ENCODE measurements around the gene N4BP3. TPM values are rescaled to one million over a fixed set of nuclear protein-coding genes. Genes with fewer than 3 reads are reported as not detected.
"Not testable (repeated sequence)": the region's sequence is repeated elsewhere in the genome, so short reads cannot be mapped to it uniquely, and the experiment has no call there.

Gene N4BP3
- 2.6 TPM for total RNA-seq

DNA sequence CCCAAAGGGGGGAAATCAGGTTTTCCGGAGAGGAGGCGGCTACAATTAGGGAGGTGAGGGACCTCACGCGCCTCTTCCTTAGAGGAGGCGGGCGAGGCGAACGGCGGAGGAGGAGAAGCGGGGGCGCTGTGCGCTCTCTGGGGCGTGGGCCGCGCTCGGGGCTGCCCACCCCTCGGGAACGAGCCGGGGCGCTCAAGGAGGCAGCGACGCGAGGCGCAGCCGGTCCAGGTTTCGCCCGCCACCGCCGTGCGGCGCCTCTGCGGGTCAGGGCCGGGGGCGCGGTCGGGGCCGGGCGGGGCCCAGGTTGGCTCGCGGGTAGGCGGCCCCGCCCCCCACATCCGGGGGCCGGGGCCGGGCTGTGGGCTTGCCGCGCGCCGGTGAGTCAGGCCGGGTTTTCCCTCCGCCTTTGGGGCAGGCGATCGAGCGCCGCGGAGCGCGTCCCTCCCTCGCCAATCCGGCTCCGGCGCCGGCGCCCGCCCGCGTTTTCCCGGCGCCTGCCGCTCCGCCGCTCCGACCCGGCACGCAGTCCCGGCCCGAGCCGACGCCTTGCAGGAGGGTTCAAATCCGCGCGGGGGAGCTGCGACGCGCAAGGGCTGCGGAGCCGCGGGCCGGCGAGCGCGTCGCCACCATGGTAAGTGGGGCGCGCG, at the start of gene N4BP3:
Gene N4BP3 (plus strand): TSS at position 392 of the 647 bp plus-strand sequence. CDS start 6,052 bp downstream, outside the sequence.
- ATAC-seq (no peak), DNase-seq (ENCODE audit: low spot score) (no peak)
- intact Hi-C loops (cut with DNase I), result no loop called here

GRCh38 chr5:178067755-178068154, 45.6 kb upstream of the N4BP3 start:
- ATAC-seq (no peak), DNase-seq (ENCODE audit: low spot score) (no peak)
- intact Hi-C loops (cut with DNase I), result no loop called here

DNA sequence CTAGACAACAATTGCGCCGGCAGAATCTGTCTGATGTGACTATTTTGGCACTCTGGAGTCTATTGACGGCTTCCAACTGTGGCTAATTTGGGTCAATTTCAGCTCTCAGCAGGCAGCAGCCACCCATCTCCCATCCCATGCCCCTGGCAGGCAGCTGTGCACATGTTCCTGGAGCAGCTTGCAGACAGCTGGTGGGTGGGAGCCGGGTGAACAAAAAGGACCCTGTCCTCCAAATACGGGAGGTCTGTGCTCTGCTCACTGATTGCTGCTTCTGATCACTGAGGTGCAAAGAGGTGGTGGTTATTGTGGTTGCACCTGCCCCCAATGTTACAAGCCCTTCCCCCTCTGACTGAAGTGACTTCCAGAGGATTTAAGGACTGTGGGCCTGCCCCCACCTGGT, 45.0 kb upstream of the N4BP3 start:
- DNase-seq (ENCODE audit: low spot score) (no peak), ATAC-seq (no peak)
- intact Hi-C loops (cut with DNase I), result no loop called here

DNA sequence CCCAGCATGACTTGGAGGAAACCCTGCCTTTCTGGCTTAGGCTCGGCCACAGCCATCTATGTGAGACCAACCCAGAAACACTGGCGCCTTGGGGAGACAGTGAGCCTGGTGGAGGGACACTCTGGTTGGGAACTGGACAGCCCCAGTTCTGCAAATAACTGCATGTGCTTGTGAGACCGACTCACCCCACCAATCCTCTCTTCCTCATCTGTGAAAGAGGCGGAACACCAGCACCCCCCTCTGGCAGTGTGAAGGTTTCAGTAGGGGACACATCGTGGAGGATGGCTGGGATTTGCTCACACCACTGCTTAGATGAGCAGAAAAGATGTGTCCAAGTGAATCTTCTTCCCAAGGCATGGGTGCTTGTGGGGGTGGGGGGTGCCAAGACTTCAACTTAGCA, 43.4 kb upstream of the N4BP3 start:
- ATAC-seq, result no peak
- intact Hi-C loops (cut with DNase I), result no loop called here
- DNase-seq (ENCODE audit: low spot score), result no peak

GRCh38 chr5:178071108-178071507, 42.2 kb upstream of the N4BP3 start:
- intact Hi-C loops (cut with DNase I), result no loop called here
- ATAC-seq, result no peak
- DNase-seq (ENCODE audit: low spot score), result no peak

GRCh38 chr5:178072749-178073148, 40.6 kb upstream of the N4BP3 start:
- no peak for ATAC-seq
- DNase-seq (ENCODE audit: low spot score), result no peak
- intact Hi-C loops (cut with DNase I), result no loop called here

- no peak for ATAC-seq
- intact Hi-C loops (cut with DNase I), result no loop called here
- no peak for DNase-seq (ENCODE audit: low spot score)
Observed at GRCh38 chr5:178074266-178074952, 38.9 kb upstream of the N4BP3 start.

GRCh38 chr5:178076965-178077364, 36.4 kb upstream of the N4BP3 start:
- not testable (repeated sequence) for ATAC-seq; DNase-seq (ENCODE audit: low spot score)
- intact Hi-C loops (cut with DNase I), result loop anchor here (5.0 kb wide), 1 partner anchor 85 kb away; no protein-coding TSS in a partner anchor

DNA sequence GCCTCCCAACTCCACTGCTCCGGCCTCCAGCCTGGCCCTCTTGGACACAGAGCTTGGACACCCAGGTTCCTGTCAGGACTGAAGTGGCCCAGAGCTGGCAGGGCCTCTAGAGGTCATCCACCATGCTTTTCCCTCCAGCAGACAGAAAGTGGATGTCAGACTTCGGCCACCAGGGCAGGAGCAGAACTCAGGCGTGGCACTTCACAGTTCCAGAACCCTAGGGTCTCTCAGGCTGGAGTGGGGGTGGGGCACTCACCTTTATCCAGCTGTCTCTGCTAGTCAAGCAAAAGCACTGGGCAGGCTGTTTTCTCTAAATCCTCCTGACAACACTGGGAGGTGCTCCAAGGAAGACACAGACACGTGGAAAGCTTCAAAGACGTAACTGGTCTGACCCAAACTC, 35.6 kb upstream of the N4BP3 start:
- ATAC-seq (no peak), DNase-seq (ENCODE audit: low spot score) (no peak)
- intact Hi-C loops (cut with DNase I), result loop anchor here (5.0 kb wide), 1 partner anchor 85 kb away; no protein-coding TSS in a partner anchor

GRCh38 chr5:178078197-178079010, 34.9 kb upstream of the N4BP3 start:
- DNase-seq (ENCODE audit: low spot score) (no peak), ATAC-seq (no peak)
- intact Hi-C loops (cut with DNase I), result loop anchor here (5.0 kb wide), 1 partner anchor 84 kb away; no protein-coding TSS in a partner anchor

DNA sequence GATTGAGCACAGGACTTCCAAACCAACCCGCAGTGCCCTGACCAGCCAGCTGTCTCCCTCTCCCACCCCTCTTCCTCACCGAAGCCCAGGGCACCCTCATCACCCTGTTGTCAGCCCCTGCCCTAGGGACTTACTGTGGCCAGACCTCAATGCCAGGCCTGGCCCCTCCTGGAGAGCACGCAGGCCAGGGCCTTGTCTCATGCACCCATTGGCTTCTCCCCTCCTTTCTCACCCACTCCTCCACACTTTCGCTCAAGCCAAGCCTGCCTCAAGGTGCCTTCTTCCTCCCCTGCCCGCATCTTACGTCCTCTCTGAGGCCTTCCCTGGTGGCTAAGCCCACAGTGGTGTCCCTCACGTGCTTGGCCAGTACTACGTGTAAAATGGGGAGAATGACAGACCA, 33.3 kb upstream of the N4BP3 start:
- intact Hi-C loops (cut with DNase I), result no loop called here
- no peak for ATAC-seq
- DNase-seq (ENCODE audit: low spot score), result no peak

DNA sequence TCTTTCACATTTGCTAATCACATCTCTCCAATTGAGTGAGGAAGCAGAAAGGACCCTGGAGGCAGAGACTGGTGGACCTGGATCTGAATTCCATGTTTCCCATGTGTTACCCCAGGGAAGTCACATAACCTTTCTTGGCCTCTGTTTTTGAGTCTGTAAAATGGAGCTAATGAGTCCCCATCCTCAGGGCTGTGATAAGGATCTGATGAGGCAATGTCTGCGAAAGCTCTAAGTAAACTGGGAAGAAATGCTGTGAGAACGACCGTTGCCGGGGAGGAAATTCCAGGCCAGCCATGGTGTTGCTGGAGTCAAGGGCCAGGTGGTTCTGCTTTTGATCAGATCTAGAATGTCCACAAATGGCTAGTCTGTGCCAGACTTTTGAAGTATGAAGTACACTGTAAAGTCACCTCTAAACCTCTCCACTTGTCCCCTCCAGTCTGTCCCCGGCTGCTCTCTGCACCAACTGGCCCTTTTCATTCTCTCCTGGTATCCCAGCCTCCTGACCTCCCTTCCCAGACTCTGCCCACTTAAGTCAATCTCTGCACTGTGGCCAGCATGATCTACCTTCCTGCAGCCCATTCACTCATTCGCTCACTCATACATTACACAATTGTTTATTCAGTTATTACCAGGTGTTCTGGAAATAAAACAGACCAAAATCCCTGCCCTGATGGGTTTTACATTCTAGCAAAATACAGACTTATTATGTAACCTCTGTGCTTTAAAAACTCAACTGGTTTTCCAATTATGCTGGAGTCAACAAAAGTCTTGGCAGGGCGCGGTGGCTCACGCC, 32.5 kb upstream of the N4BP3 start:
- DNase-seq (ENCODE audit: low spot score) (no peak), ATAC-seq (no peak)
- intact Hi-C loops (cut with DNase I), result no loop called here

GRCh38 chr5:178081571-178082243, 31.6 kb upstream of the N4BP3 start:
- intact Hi-C loops (cut with DNase I), result no loop called here
- ATAC-seq, result no peak
- no peak for DNase-seq (ENCODE audit: low spot score)

GRCh38 chr5:178083922-178084321, 29.4 kb upstream of the N4BP3 start:
- no peak for ATAC-seq
- DNase-seq (ENCODE audit: low spot score), result no peak
- intact Hi-C loops (cut with DNase I), result no loop called here

DNA sequence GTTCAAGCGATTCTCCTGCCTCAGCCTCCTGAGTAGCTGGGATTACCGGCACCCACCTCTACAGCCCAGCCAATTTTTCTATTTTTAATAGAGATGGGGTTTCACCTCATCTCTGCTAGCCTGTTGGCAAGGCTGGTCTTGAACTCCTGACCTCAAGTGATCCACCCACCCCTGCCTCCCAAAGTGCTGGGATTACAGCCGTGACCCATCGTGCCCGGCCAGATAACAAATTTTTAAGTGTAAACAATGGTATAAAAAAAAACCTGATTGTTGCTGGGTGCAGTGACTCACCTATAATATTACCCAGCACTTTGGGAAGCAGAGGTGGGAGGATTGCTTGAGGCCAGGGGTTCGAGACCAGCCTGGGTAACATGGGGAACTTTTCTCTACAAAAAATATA, 28.0 kb upstream of the N4BP3 start:
- intact Hi-C loops (cut with DNase I), result no loop called here
- no peak for ATAC-seq
- no peak for DNase-seq (ENCODE audit: low spot score)

- intact Hi-C loops (cut with DNase I), result no loop called here
- ATAC-seq (no peak), DNase-seq (ENCODE audit: low spot score) (no peak)
Observed at GRCh38 chr5:178086266-178086665, 27.1 kb upstream of the N4BP3 start.

DNA sequence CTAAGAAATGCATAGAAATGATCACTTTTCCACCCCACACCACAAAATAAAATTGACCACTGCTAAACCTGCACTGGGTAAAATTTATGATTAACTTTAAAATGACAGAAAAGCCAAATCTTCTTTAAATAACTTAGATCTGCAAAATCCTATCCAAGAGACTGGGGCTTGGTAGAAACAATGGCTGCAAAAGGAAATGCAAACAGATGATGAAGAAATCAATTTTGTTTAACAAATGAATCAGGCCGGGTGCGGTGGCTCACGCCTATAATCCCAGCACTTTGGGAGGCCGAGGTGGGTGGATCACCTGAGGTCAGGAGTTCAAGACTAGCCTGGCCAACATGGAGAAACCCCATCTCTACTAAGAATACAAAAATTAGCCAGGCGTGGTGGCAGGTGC, 26.1 kb upstream of the N4BP3 start:
- ATAC-seq; intact Hi-C loops (cut with DNase I); DNase-seq (ENCODE audit: low spot score): not testable (repeated sequence)

- DNase-seq (ENCODE audit: low spot score) (no peak), ATAC-seq (no peak)
- intact Hi-C loops (cut with DNase I), result no loop called here
Observed at GRCh38 chr5:178090856-178091255, 22.5 kb upstream of the N4BP3 start.

DNA sequence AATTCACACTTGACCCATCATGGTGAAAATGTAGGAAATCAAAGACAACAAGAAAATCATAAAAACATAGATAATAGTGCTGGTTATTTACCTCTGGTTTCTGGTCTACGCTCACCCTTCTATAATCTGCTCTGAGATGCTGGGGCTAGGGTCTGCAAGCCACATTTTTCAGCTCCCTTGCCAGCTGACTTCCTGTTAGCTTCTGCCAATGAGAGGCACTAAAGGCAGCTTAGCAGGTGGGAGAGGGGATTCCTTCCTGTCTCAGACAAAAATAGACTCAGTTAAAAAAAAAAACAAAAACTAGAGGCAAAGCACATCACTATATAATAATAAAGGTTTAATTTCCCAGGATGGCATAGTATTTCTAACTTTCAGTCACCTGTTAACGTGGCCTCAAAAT, 20.2 kb upstream of the N4BP3 start:
- ATAC-seq, result no peak
- intact Hi-C loops (cut with DNase I), result no loop called here
- DNase-seq (ENCODE audit: low spot score), result no peak
